ENCODE results near the gene LRG1.

LRG1 gene

GRCh38 chr19:4508698-4509097 lies 31.1 kb downstream of the LRG1 start:
- no peak for DNase-seq (ENCODE audit: low spot score)

- no peak for DNase-seq (ENCODE audit: low spot score)
These were observed 32.0 kb downstream of the LRG1 start for GRCh38 chr19:4507804-4508203.

DNA sequence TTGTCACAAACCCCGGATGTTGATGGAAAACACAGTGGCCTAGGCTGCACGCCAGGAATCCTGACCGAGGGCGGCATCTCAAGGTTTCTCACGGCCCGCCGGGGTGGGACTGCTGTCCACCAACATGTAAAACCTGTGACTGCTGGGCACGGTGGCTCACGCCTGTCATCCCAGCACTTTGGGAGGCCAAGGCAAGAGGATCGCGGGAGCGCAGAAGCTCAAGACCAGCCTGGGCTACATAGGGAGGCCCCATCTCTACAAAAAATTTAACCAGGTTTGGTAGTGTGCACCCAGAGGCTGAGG lies 32.7 kb downstream of the LRG1 start:
- no peak for DNase-seq (ENCODE audit: low spot score)

DNA sequence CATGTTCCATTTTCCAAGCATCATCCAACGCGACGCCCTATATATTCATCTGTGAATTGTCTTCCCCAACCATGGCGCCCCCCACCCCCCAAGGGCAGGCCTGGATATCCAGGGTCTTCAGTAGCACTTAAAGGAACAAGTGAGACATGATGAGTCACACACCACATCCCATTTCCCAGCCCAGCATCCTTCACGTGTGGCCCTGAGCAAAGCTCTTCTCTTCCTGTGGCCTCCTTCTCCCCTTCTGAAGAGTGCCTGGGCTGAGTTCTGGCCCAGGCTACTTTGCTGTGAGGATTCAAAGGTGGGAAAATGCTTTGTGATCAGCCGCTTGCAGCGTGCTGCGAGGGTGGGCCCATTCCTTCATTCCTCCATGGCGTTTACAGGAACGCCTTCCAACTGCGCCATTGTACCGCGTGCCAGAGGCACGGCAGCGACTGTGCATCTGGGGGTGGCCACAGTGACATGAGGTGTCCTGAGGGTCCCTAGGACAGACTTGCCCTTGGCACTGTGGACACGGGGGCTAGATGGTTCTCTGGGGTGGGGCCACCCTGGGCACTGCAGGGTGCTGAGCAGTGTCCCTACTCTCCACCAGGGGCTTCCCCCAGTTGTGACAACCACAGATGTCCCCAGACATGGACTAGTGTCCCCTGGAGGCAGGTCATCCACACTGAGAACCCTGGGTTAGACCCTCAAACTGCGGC lies 33.2 kb downstream of the LRG1 start:
- DNase-seq (ENCODE audit: low spot score) = peak; percentile 6

GRCh38 chr19:4505570-4506448 lies 34.0 kb downstream of the LRG1 start:
- no peak for DNase-seq (ENCODE audit: low spot score)

DNA sequence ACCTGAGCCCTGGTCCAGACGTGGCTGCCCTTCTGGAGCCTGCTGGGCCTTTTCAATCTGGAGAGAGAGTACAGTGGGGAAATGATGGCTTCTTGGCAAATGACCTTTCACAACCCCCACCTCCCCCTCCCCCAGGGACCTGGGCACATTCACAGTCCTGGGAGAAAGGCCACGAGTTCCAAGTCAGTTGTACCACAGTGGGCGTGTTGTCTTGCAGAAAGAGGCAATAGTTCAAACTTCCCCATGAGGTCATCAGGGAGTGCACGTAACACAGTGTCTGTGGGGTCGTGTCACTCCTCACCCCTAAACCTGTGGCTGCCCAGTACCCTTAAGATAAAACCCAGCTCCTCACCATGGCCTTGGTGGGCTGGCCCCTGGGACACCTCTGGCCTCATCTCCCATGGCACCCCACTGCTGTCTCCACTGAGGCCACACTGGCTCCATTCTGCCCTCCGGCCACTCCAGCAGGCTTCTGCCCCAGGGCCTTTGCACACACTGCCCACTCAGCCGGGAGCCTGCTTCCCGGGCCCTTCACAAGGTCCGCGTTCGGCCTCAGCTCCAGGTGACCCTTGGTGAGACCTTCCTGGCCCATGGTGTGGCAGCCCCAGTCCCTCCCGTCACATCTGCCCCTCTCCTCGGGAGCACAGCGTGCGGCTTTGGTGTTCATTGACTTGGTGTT lies 34.8 kb downstream of the LRG1 start:
- DNase-seq (ENCODE audit: low spot score) = no peak

DNA sequence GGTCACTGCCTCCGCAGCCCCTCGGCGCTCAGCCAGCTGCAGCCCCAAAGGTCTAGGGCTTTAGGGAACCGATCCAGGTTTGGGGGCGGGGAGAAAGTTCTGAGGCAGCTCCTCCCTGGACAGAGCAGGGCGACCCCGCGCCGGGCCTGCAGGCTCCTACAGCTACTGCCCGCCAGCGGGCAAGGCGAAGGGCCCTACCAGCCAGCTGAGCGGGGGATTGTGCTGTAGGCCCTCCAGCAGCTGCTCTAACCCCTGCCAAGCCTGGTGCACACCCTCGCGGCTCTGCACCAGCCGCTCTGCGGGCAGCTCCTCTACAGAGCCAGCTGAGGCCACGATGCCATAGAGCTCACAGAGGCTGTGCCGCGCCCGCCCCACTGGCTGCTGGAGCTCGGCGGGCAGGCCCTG lies 35.5 kb downstream of the LRG1 start:
- no peak for DNase-seq (ENCODE audit: low spot score)

GRCh38 chr19:4503825-4504170 lies 36.0 kb downstream of the LRG1 start:
- DNase-seq (ENCODE audit: low spot score) = no peak

DNA sequence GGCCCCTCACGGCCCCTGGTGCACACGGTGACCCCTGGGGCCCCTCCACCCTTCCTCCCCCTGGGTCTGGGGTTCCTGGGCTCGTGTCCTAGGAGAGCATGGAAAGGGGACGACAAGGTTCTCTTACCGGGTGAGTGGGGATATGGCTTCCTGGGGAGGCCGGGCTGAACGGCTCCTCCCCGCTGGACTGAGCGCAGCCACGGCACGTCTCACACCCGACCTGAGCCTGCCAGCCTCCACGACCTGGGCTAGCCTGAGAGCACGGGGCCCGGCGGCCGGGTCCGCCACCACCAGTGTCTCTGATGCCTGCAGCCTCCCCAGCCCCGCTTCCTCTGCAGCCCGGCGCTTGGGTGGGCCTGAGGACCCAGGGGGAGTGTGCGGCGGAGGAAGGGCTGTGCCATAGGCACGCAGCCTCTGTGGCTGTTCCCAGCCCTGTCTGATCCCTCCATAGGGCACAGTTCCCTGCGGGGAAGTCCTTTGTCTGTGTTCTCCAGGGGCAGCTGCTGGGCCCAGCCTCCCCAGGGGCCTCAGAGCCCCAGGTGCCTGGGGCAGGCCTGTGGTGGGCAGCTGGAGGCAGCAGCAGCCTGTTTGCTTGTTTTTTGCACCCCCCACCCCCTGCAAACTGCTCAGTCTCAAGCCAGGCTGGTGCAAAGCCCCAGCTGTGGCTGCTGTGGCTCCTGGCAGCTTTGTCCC lies 36.6 kb downstream of the LRG1 start:
- no peak for DNase-seq (ENCODE audit: low spot score)

DNA sequence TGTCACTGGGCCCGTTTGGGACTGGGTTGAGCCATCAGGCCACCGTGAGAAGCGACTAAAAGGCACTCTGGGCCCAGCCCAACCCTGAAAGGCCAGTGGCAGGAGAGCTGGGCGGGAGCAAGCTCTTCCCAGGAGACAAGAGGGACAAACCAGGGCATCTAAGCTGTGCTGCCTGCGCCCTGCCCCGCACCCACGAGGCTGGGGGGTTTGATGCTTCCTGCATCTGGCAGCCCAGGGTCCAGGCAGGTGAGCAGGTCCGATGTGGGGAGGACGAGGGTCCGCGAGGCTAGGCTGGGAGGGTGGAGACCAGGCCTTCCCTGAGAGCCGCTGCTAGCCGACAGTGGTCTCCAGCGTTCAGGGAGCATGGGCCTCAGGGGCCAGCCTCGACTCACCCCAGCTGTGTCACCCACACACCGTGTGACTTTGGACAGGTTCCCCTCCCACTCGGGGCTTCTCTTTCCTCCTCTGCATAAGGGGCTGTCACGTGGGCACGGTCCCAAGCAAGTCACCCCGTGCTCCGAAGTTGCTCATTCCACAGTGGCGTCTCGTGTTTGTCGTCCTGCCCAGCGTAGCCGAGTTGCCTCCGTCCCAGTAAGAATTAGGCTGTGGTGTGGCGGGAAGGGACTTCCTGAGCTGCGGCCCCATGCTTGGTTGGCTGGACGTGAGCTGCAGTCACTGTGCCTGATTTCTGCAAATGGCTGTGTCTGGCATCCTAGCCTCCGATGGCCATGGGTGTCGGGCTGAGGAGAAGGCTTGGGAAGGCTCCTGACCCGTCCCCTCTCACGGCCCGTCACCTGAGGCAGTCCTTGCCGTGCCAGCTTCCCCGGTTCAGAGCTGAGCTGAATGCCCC lies 37.3 kb downstream of the LRG1 start:
- DNase-seq (ENCODE audit: low spot score) = no peak

GRCh38 chr19:4501691-4502090 lies 38.1 kb downstream of the LRG1 start:
- no peak for DNase-seq (ENCODE audit: low spot score)

DNA sequence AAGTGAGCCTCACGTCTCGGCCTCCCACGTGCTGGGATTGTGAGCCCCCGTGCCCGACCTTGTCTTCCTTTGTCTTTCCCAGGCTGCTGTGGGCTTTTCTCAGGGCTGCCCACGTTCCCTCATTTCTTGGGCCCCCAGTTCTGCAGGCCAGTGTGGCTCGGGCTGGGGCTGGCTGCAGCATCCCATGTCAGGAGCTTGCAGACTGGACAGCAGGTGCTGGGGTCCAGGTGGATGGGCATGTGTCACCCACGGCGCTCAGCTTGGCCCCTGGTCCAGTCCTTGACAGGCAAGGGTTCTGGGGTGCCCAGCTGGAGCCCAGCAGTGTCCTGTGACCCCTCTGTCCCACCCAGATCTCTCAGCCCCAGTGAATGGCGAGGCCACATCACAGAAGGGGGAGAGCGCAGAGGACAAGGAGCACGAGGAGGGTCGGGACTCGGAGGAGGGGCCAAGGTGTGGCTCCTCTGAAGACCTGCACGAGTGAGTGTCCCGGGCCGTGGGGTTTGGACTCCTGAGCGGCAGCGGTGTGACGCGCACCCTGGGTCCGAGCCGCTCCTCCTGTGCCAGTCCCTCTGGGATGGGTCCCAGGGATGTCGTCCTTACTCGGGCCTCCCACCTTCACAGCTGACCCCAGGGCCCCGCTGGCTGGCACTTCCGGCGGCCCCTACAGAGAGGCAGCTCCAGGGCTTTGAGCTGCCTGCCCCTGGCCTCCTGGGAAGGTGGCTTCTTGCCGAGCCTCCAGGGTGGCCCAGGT lies 38.8 kb downstream of the LRG1 start:
- no peak for DNase-seq (ENCODE audit: low spot score)

GRCh38 chr19:4499855-4500254 lies 40.0 kb downstream of the LRG1 start:
- no peak for DNase-seq (ENCODE audit: low spot score)

GRCh38 chr19:4499318-4499717 lies 40.5 kb downstream of the LRG1 start:
- no peak for DNase-seq (ENCODE audit: low spot score)

GRCh38 chr19:4498694-4499093 lies 41.1 kb downstream of the LRG1 start:
- no peak for DNase-seq (ENCODE audit: low spot score)

- no peak for DNase-seq (ENCODE audit: low spot score)
These were observed 42.0 kb downstream of the LRG1 start for GRCh38 chr19:4497770-4498389.

DNA sequence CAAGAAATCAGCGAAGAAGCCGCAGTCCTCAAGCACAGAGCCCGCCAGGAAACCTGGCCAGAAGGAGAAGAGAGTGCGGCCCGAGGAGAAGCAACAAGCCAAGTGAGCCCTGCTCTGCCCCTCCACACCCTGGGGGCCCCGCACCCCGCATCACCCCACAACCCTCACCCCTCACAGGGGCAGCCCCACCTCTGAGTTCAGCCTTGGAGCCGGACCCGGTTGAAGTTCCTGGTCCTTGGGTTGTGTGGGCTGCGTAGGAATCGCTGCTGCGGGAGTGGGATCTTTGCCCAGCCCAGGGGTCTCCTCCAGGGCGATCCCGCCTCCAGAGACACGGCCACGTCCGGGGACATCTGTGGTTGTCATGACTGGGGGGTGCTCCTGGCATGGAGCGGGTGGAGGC lies 43.5 kb downstream of the LRG1 start:
- no peak for DNase-seq (ENCODE audit: low spot score)

DNA sequence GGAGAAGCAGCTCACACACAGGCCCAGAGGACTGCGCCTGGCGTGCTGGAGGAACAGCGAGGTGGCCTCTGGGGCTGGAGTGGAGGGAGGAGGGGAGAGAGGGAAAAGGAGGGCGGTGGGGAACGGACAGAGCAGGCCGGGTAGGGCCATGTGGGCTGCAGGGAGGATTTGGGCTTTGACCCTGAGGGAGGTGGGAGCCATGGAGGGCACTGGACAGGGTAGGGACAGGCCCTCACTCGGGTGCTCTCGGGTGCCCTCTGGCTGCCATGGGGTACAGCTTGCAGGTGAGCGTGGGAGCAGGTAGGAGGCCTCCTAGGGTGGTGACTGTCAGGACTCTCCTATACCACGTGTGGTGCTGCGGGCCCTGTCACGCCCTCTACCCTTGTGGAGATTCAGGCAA lies 44.4 kb downstream of the LRG1 start:
- no peak for DNase-seq (ENCODE audit: low spot score)

- DNase-seq (ENCODE audit: low spot score) = no peak
These were observed 45.2 kb downstream of the LRG1 start for GRCh38 chr19:4494691-4495064.

DNA sequence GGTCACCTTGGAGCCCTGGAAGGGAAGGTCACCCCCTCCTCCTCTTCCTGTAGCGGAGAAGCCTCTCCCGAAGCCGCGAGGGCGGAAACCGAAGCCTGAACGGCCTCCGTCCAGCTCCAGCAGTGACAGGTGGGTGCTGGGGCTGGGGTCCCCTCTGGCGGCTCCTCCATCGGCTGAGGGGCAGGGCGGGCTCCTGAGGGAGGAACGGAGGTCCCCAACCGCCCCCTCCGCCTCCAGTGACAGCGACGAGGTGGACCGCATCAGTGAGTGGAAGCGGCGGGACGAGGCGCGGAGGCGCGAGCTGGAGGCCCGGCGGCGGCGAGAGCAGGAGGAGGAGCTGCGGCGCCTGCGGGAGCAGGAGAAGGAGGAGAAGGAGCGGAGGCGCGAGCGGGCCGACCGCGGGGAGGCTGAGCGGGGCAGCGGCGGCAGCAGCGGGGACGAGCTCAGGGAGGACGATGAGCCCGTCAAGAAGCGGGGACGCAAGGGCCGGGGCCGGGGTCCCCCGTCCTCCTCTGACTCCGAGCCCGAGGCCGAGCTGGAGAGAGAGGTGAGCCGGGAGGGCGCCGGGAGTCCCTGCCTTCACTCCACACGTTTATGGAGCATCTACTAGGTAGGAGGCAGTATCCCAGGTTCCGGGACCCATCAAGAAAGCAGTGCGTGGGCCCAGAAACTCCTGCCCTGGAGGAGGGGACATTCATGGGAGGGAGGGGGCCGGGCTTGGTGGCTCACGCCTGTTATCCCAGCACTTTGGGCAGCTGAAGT lies 45.7 kb downstream of the LRG1 start:
- DNase-seq (ENCODE audit: low spot score) = no peak
